T follicular helper cell (primary cell): ENCODE results near the gene SYT1.

Source experiments
- DNase-seq: peaks from one replicate; pipeline ENCODE4 v3.0.0-alpha.2; 2020; ENCODE audit warnings: low read depth

SYT1 gene

DNA sequence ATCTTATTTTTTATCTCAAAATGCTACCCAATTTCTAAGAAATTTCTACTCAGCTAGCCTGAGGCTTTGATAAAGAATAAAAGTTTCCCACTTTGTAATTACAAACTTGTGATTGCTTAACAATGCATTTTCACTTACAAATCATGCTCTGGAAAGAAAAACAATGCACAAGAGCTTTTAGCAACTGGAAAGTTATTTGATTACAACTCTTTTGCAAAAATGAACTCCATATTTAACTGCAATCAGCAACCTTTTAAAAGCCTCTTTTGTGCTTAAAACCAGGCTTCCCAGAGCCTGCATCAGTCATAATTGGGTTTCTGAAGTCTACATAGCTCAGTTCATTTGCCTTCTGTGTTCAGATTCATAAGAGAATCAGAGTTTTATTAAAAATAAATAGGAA, 431.0 kb downstream of the SYT1 start:
- no peak for DNase-seq

DNA sequence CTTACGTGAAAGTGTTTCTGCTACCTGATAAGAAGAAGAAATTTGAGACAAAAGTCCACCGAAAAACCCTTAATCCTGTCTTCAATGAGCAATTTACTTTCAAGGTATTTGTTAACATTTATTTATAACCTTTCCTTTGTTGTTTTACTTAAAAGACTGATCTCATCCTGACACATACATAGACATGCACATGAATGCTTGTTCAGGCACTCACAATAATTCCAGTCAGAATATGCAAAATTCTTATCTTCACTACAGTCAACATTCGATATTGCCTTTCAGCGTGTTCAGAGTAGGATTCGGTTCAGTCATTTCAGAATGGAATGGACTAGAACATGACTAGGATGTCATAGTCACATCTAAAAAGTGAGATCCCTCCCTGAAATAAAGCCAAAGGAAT, 431.6 kb downstream of the SYT1 start:
- DNase-seq = no peak

DNA sequence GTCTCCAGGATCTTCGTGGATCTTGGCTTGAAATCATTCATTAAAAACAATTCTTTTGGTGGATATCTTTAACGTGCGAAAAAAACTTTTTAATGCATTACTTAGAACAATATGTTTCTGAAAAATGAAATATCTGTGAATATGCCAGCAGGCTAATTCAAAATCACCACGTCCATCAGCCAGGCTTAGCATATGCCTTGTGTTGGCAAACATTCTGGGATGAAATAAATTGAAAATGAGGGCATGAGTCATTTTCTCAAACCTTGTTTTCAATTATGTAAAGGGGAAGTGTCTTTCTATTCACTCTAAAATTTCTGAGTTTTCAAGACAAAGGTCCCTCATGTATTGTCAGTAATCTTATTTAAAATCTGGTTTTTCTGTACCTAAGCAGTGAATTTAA, 432.3 kb downstream of the SYT1 start:
- no peak for DNase-seq

DNA sequence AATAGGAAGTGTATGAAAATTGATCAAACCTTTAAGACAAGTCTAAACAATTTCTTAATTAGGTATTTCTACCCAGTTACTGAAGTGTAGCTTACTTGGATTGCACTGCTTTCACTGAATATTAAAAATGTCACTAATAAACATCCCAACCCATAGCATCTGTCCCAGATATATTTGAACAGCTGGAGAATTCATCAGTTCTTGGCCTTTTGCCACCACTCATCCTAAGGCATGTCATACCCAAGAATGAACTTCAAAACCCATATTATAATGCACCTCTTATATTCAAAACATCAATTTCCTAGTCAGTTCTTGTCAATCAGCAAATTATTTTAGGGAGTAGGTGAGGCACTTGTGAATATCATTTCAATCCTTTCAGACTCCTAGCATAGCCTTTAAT, 433.9 kb downstream of the SYT1 start:
- DNase-seq = no peak

DNA sequence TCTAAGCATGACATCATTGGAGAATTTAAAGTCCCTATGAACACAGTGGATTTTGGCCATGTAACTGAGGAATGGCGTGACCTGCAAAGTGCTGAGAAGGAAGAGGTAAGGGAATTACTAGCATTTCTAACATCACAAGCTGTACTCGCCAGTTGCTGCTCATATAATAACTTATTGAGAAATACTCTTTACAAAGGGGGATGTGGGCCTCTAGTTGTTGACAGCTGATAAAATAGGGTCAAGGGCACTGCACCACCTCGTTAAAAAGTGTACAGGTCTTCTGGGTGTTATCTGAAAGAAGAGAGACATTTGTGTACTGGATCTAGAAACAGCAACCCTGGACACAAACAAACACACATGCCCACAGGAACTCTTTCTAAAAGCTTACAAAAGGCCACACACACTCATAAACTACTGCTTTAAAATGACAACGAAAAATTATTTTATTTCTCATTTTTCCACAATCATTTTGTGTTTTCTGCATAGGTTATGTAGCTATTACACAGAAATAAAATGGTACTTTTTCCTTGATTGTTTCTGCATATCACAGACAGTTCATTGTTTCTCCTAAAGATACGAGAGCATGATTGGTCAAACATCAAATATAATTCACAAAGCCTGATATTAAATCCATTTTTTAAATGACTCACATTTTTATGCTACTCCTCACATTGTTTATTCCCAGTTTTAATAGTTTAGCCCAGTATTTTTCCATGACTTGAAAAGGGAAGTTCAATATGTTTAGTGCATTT, 435.0 kb downstream of the SYT1 start:
- no peak for DNase-seq

DNA sequence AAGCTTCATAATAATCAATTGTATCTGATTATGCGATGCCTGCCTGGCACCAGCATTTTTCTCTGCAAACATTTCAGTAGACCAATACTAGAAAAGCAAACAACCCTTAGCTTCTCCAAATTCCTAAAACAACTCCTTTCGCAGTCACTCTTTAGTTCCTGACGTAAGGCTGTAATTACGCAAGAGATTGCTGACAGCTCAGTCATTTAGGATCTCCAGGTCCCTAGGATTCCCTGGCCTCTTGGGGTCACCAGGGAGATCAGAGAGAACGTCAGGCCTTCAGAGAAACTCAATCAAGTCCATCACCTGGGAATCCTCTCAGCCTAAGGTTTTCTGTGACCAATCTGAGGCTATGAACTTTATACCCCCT, 435.6 kb downstream of the SYT1 start:
- no peak for DNase-seq

DNA sequence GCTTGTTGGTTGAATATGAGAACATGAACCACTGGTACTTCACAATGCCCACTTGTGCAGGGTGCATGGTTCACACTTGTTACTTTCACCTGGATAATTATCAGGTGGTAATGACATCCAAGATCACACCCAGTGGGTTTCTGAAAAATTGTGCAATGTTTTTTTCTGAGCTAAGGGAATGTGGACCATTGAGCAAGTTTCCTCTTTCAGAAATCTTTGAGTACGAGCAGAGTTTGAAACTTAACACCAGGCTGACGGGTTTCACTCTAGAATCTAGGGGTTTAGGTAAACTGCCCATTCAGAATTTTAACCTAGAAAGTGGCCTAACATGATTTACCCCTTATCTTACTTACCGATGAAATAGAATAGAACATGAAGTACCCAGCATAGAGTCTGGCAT, 436.6 kb downstream of the SYT1 start:
- DNase-seq = no peak

DNA sequence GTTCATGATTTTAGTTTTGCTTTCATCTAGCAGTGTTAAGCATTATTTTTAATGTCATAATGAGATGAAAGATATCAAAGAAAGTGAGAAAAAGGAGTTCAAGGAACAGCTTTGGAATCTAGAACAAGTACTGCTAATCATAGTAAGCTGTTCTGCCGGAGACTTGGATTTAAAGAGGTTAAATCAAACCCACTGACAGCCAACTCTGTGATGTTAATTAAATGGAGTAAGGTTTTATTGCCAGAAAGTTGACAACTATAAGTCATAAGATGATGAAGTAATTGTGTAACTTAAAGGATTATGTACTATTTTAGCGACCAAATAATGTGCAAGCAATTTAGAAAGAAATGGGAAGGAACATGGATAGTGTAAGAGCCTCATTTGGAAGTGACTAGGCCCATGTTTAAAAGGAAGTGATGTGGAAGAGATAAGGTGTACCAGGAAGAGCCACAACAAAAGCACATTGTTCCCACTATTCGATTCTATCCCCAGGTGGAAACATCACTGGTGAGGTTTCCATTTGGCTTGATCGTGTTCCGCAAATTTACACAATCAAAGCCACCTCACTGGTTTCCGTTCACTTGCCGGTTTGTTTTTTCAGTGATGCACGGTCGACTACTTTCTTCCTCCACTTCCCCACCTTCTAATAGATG, 437.7 kb downstream of the SYT1 start:
- no peak for DNase-seq

DNA sequence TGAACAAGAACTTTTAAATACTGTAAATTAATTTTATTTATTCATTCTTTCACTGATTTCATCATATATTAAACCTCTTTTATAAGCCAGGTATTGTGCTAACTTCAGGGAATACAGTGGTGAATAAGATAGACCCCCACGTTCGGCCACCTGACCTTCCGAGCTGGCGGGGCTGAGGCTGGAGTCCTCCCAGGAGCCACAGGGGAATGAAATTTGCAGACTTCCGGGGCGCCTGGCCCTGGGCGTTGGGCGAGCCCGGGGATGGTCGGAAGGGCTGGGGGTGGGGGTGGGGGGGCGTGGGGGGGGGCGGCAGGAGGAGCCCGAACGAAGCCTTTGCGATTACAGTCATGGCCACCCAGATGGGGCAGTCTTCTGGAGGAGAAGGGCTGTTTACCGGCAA, 442.8 kb downstream of the SYT1 start:
- no peak for DNase-seq

DNA sequence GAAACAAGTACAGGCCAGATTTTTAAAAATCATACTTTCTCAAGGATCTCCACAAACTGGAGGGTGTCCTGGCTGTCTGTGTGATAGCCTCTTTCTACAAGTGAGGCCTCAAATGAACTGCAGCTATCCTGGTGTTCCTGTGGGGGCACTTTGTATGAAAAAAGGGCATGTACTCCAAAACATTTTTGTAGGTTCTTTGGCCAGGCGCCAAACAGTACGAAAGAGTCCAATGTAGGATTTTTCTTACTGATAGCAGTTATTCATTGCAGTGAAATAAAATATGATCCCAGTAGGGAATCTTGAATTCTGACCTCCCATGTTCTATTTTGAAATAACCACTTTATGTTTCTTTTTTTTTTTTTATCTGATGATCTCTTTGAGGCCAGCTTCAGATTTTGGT, 444.5 kb downstream of the SYT1 start:
- no peak for DNase-seq

DNA sequence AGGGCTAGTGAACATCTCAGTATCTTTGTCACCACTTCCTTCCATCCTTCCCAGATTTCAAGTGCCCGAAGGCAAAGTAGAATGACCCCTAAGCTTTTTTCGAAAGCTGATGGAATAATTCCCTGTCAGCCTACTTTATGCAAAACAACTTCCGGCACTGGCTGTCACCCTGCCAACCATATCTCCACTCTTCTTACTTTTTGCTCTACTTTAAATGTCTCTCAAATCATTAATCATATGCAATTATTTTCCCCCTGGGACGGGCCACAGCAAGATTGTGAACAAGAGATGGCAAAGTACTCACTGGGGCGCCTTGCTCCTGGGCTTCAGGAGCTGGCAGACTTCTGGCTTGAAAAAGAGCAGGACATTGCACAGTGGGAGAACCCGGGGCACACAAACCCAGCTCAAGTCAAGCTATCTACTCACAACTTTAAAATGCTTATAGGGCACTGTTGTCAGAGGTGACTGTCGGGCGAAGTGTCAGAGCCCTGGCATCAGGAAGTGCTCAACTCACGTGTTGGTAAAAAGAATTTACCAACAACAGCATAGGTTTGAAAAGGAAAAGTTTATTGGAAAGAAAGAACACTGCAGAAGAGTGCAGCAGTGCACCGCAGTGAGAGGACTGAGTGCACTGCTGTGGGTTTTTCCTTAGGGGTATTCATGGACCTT, 452.7 kb downstream of the SYT1 start:
- DNase-seq = no peak

DNA sequence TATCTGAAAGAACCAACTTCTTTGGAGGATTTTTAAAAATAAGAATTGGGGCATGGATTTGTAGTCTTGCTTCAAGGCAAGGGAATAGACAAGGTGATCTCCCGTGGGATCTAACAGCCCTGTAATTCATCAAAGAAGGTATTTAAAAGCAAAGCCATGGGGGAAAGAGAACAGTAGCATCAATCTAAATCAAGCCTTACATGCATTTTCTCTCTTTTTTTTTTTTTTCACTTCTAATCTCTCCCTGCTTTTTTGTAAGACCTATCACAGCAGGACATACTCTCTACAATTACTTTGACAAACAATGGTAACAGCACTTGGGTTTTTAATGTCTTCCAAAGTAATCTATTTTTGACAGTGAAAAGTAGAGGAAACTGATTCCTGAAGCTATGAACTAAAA, 458.3 kb downstream of the SYT1 start:
- no peak for DNase-seq

DNA sequence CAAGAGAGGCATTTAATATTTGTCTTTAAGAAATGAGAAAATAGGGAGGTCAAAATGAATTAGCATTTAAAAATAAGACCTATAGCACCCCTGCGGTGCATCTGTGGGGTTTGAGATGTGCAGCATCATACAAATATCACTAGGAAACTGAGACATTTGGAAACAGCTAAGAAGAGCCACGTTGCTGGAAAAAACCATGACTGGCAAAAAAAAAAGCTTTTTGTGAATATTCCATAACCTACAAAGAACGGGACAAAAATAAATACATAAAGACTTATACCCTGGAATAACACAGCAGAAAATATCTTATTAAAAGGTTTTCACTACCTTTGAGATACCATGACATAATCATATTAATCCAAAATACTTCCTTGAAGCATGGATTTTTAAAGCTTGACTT, 460.0 kb downstream of the SYT1 start:
- no peak for DNase-seq

DNA sequence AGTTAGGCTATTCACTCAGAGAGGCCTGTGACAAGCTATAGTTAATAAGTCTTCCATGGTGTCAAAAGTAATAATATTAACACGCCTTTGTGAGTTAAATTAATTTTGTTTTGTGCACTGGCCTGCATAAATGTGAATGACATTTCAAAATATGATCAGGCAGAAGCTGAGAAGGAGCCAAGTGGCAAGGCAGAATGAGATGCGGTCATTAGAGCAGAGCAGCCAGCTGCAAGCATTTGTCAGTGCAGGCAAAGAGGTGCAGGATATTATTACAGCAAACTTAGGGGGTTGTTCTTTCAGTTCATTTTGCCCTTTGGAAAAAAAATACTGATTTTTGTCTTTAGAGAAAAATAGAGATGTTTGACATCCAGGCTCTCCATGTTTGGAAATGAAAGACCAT, 461.6 kb downstream of the SYT1 start:
- DNase-seq = no peak

DNA sequence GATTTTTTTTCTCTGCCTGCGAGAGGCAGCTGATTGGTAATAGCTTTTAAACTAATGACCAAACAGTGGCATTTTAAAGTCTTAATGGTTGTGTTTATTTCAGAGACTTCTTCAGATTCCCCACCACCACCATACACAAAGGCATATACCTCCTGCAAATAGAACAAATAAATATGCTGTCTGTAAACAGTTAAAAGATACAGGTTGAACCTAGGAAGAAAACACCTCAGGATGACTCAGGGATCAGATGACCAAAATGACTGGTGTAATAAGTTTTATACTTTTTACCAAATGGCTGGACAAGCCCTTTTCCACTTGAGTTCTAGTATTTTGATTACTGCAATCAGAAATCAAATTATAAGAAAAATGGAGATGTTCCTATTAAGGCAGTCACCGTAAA, 462.1 kb downstream of the SYT1 start:
- DNase-seq = no peak

DNA sequence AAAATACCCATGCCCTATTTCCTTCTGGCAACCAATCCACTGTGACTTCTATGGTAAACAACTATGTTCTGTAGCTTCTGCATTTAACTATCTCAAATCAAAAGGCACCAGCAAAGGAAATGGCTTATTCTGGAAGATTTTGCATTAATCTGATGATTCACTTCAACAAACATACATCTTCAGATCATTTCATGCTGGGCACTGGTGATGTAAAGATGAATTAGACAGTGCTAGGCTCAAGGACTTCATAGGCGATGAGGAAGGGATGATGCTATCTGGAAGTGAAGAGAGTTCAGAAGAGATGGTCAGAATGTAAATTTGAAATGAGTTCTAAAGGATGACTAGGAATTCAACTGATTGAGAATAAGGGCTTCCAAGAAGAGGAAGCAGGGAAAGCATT, 462.9 kb downstream of the SYT1 start:
- DNase-seq = no peak

DNA sequence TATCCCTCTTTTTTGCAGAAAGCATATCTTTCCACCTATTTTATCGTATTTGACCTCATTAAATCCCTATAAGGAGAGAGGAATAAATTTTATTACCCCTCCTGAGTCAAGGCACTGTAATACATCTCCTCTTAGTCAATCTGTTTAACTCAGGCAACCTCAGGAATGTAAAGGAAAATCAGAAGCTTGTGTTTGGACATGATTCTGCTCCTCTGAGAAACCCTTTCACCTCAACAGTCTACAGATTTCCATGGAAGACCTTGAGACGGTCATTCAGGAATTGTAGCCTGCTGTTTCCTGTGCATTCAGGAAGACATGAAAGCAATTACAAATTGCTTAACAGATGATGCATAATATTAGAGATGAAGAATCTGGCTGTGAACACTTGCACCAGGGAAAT, 465.4 kb downstream of the SYT1 start:
- no peak for DNase-seq

DNA sequence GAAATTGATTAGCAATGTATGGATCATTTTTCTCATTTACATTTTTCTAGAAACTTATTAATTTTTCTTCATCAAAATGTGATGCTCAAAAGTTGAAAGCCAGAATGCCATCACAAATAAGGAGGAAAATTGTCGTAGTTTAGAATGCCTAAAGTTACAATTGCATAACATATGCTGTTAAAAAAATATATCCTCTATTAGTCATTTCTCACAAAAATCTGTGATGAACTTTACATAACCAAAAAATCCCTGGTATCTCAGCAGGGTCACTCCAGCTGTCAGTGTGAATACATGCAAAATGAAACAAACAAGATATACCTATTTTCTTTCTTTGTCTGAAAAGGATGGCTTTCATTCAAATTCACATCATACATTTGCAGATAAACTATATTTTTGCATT, 467.3 kb downstream of the SYT1 start:
- no peak for DNase-seq

DNA sequence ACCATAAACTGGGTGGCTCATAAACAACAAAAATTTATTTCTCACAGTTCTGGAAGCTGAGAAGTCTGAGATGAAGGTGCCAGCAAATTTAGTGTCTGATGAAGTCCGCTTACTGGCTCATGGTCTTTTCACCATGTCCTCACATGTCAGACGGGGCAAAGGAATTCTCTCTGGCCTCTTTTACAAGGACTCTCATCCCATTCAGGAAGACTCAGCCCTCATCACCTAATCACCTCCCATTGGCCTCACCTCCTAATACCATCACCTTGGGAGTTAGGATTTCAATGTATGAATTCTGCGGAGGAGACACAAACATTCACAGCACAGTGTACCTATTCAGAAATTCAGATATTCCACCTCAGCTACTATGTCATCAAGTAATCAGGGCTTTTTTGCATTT, 468.6 kb downstream of the SYT1 start:
- DNase-seq = no peak

DNA sequence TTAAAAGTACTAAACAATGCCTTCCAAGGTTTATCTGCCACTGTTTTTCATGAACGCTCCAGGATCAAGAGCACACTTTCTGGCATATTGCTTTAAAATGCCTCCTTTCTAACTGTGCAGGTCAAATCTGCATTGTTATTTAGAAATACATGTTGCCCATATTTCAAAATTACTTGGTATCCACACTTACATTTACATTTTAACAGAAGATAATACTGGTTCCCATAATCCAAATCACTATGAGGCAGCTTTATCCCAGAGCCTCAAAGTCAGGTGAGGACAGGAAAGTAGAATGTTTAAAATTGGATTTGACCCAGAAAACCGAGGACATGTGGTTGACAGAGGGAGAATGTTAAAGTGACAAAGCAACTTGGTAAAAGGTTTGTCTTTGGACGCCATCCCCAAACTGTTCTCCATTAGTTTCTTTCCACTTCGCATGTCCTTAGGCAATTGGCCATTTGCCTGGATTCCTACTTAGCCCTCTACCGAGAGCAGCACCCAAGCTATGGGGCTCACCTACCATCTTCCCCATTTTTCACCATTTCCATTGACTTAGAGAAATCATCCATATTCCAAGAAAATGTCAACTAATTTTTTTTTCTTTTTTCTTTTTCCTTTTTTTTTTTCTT, 473.2 kb downstream of the SYT1 start:
- DNase-seq = no peak

DNA sequence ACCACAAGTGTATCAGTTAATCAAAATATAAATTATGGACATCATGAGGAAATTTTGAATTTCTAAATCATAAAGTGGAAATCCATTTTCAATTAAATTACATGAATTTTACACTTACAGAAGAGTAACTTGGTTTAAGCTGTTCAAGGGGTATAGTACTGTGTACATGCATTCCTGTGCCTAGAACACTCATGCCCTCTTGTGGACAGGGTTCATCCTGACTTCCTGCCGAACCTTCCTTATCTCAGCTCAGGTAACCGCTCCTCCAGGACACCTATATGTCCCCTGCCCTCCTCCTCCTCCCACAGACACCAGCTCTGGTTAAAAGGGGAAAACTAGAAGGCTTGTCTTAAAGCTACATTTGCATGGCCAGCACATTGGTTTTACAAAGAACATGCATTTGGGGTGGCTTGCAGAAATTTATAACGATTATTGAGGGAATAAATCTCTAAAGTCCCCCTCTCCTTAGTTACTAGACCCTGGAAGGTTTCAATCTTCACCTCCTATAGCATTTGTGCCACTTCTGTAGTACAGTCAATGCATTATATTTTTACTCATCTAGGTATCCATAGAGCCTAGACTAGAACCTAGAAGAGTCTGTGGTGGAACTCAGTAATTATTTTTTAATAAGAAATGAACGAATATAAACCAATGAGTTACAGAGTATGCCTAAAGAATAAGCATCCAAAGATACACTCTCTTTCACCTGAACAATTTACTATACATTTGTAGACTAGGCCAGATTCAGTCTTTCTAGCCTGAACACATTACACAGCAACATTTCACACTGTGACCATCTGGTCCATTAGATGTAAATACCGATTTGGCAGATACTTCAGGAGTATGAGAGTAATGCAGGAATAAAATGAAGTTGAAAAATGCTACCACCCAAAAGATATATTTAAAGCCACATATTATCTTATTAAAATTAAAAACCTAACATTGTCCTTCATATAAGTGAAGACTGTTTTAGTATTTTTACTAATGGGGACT, 480.6 kb downstream of the SYT1 start:
- DNase-seq = no peak

DNA sequence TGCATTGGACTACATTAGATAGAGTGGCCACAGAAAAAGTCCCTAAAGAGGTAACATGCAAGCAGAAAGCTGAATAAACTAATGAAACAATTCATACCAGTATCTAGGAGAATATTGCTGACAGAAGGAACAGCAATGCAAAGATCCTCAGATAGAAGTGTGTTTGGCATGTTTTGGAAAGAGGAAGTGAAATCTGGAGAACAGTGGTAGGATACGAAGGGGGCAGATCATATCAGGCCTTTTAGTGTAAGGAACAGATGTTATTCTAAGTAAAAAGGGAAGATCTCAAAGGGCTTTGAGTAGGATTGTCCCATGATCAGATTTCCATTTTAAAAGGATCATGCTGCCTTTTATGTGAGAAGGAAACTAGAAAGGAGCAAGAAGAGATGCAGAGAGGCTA, 483.3 kb downstream of the SYT1 start:
- DNase-seq = no peak
